ENCODE results near the gene FHOD3. TPM values are rescaled to one million over a fixed set of nuclear protein-coding genes. Genes with fewer than 3 reads are reported as not detected.

FHOD3 gene
- total RNA-seq, 1 experiment from 2014 or later: 0.34 TPM

- no peak overlapping the region for H3K4me3 ChIP-seq (ENCODE audit: low read depth, low read length, poor library complexity, severe bottlenecking)
- peaks cover 18% of the 10 kb centered on the region for H3K27me3 ChIP-seq (replicated peaks; ENCODE audit: insufficient read depth, low read depth, low read length, poor library complexity)
- H3K9me3 ChIP-seq (ENCODE audit: low read depth, low read length, poor library complexity, severe bottlenecking): no peaks in the 10 kb centered on the region
- no TSS peak for BruUV-seq (replicated peaks)
- ChIA-PET POLR2A (ENCODE audit: low non-redundant PET) (no interaction called here), CTCF (no interaction called here)
- H3K27ac ChIP-seq (ENCODE audit: low read depth, low read length, poor library complexity, severe bottlenecking): no peak overlapping the region
- DNase-seq (ENCODE audit: low spot score): no peak
- intact Hi-C loops (cut with micrococcal nuclease; ENCODE audit: unreplicated experiment): no loop called here
- TF ChIP-seq CTCF (conservative IDR thresholded peaks at IDR 0.05; ENCODE audit: low read depth, low read length) (no peak), EZH2 (IDR thresholded peaks at IDR 0.05; ENCODE audit: borderline replicate concordance, low read depth, low read length, poor library complexity, severe bottlenecking) (no peak)
- no peaks in the 10 kb centered on the region for H3K36me3 ChIP-seq (ENCODE audit: insufficient read depth, low read length, poor library complexity, severe bottlenecking)
- no peaks in the 10 kb centered on the region for H3K4me1 ChIP-seq (ENCODE audit: insufficient read depth, low read length, poor library complexity, severe bottlenecking)
Measured at GRCh38 chr18:36322734-36323133, 25.2 kb downstream of the FHOD3 start.

- no peaks in the 10 kb centered on the region for H3K36me3 ChIP-seq (ENCODE audit: insufficient read depth, low read length, poor library complexity, severe bottlenecking)
- CTCF ChIA-PET: no interaction called here
- TF ChIP-seq CTCF (conservative IDR thresholded peaks at IDR 0.05; ENCODE audit: low read depth, low read length) (no peak), EZH2 (IDR thresholded peaks at IDR 0.05; ENCODE audit: borderline replicate concordance, low read depth, low read length, poor library complexity, severe bottlenecking) (no peak)
- H3K4me3 ChIP-seq (ENCODE audit: low read depth, low read length, poor library complexity, severe bottlenecking): no peak overlapping the region
- no peaks in the 10 kb centered on the region for H3K9me3 ChIP-seq (ENCODE audit: low read depth, low read length, poor library complexity, severe bottlenecking)
- DNase-seq (ENCODE audit: low spot score): no peak
- POLR2A ChIA-PET (ENCODE audit: low non-redundant PET): no interaction called here
- no peaks in the 10 kb centered on the region for H3K4me1 ChIP-seq (ENCODE audit: insufficient read depth, low read length, poor library complexity, severe bottlenecking)
- BruUV-seq (replicated peaks): no TSS peak
- H3K27me3 ChIP-seq (replicated peaks; ENCODE audit: insufficient read depth, low read depth, low read length, poor library complexity): peaks cover 18% of the 10 kb centered on the region
- H3K27ac ChIP-seq (ENCODE audit: low read depth, low read length, poor library complexity, severe bottlenecking): no peak overlapping the region
- intact Hi-C loops (cut with micrococcal nuclease; ENCODE audit: unreplicated experiment): no loop called here
Measured at GRCh38 chr18:36323421-36323820, 25.9 kb downstream of the FHOD3 start.

GRCh38 chr18:36325846-36326245 lies 28.3 kb downstream of the FHOD3 start:
- ChIA-PET CTCF (no interaction called here), POLR2A (ENCODE audit: low non-redundant PET) (no interaction called here)
- Histone ChIP-seq H3K36me3 (ENCODE audit: insufficient read depth, low read length, poor library complexity, severe bottlenecking) (no peaks in the 10 kb centered on the region), H3K9me3 (ENCODE audit: low read depth, low read length, poor library complexity, severe bottlenecking) (no peaks in the 10 kb centered on the region), H3K27me3 (replicated peaks; ENCODE audit: insufficient read depth, low read depth, low read length, poor library complexity) (peaks cover 33% of the 10 kb centered on the region), H3K27ac (ENCODE audit: low read depth, low read length, poor library complexity, severe bottlenecking) (no peak overlapping the region), H3K4me3 (ENCODE audit: low read depth, low read length, poor library complexity, severe bottlenecking) (no peak overlapping the region), H3K4me1 (ENCODE audit: insufficient read depth, low read length, poor library complexity, severe bottlenecking) (no peaks in the 10 kb centered on the region)
- DNase-seq (ENCODE audit: low spot score): no peak
- TF ChIP-seq CTCF (conservative IDR thresholded peaks at IDR 0.05; ENCODE audit: low read depth, low read length) (no peak), EZH2 (IDR thresholded peaks at IDR 0.05; ENCODE audit: borderline replicate concordance, low read depth, low read length, poor library complexity, severe bottlenecking) (no peak)
- intact Hi-C loops (cut with micrococcal nuclease; ENCODE audit: unreplicated experiment): no loop called here
- BruUV-seq (replicated peaks): no TSS peak

Data from A673 (cell line).